ENCODE measurements around the gene RXFP4.

Gene RXFP4

DNA sequence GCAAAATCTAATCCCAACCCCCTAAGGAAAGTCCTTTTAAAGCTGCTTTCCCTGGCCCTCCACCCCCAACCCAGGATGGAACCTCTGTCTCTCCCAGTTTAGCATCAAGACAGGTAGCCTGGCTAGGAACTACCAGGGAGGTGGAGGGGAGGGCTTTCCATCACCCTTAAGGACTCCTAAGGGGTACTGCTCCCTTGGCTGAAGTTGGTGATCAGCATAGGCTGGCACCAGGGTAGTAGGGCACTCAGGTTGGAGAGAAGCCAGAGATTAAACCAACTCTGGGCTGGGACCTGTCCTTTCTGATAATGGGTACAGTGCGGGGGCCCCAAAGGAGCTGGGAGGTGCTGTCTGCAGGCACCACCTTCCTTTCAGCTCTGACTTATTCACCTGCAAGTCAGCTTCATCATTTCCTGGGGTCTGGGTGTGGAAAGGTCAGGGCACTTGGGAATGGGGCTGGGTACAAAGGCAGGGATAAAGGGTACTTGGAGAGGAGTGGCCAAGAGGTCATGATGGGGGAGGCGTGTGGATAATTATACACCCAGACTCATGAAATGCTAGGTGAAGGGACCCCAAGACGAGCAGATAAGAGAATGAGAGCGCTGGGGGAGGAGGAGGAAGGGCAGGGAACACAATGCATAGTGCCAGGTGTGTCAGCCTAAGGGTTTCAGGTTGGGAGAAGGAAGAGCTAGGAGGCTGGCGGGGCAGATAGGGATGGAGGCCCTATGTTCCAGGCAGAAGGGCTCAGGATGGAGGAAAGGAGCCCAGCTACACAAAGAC is 35.7 kb downstream of the RXFP4 start:
- Histone ChIP-seq H3K4me1 (ENCODE audit: control insufficient read depth, insufficient read depth, low read length, poor library complexity, severe bottlenecking) (peaks cover 69% of the 10 kb centered on the region), H3K27me3 (replicated peaks; ENCODE audit: control insufficient read depth, insufficient read depth, low read length, poor library complexity, severe bottlenecking) (no peaks in the 10 kb centered on the region), H3K9me3 (ENCODE audit: control insufficient read depth, low read length) (no peaks in the 10 kb centered on the region), H3K27ac (ENCODE audit: insufficient read depth, low read length, poor library complexity, severe bottlenecking) (peak overlapping the region; percentile 84), H3K36me3 (ENCODE audit: control insufficient read depth, insufficient read depth, low read length) (peaks cover 5% of the 10 kb centered on the region), H3K4me3 (ENCODE audit: insufficient read depth, low read depth, low read length, poor library complexity, severe bottlenecking) (peak overlapping the region; percentile 84)
- DNase-seq = no peak

DNA sequence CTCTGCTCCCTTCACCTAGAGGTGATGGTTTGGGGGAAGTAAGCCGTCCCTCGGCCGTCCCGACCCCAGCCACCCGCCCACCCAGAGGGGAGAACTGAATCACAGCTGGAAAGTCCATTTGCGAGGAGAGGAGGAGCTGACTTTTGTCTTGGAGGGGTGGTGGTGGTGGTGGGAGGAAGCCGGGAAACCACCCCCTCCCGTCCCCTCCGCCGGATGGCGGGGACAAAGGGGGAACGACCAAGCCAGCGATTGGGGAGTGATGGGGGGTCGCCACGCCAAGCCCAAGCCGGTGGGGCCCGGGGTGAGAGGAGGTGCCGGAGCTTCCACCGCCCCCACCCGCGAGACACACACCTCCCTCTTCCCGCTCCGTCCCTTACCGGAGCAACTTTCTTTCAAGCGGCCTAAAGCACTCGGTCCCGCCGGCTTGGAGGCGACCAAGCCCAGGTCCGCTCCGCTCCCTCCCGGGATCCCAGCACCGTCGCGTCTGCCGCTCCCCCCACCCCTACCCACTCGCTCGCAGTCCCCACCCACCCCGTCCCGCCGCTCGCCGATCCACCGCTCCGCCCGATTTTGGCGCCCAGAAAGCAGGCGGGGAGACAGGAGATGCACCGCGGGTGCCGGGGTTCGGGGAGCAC is 36.4 kb downstream of the RXFP4 start:
- H3K27ac ChIP-seq (ENCODE audit: insufficient read depth, low read length, poor library complexity, severe bottlenecking) = peak overlapping the region; percentile 84
- peaks cover 63% of the 10 kb centered on the region for H3K4me1 ChIP-seq (ENCODE audit: control insufficient read depth, insufficient read depth, low read length, poor library complexity, severe bottlenecking)
- no peaks in the 10 kb centered on the region for H3K9me3 ChIP-seq (ENCODE audit: control insufficient read depth, low read length)
- peak in 2 of 3 donors; percentile 42 to 43 for DNase-seq
- H3K36me3 ChIP-seq (ENCODE audit: control insufficient read depth, insufficient read depth, low read length) = peaks cover 5% of the 10 kb centered on the region
- H3K27me3 ChIP-seq (replicated peaks; ENCODE audit: control insufficient read depth, insufficient read depth, low read length, poor library complexity, severe bottlenecking) = no peaks in the 10 kb centered on the region
- H3K4me3 ChIP-seq (ENCODE audit: insufficient read depth, low read depth, low read length, poor library complexity, severe bottlenecking) = peak overlapping the region; percentile 84

DNA sequence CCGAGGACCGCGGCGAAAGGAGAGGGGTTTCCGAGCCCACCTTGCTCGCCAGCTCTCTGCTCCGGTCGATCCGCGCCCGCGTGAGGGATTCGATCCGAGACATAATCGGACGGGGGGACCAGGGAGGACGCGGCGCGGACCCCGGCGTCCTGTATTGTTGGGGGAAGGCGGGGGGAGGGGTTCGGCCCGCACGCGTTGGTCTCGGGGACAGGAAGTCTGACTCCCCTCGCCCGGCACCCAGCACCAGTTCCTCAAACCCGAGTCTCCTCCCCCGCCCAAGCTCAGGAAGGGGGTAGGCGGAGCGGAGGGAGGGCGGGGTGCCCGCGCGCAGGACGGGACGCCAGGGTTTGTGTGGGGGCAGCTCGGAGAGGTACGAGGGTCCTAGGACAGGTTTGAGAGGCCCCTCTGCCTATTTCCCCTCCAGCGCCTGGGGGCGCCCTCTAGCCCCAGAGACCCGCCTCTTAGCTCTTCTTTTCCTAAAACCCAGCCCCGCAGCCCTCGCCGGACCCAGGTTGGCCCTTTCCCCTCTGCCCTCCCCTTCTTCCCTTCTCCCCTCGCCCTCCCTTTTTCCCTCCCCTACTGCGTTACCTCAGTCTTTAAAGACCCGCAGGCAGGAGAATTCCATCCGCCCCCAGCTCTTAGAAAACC is 37.0 kb downstream of the RXFP4 start, which contains the start of gene ARHGEF2:
TSS of gene ARHGEF2 (minus strand) at position 223 of the 648 bp plus-strand sequence. CDS start at position 103, 120 bp downstream.
- H3K4me1 ChIP-seq (ENCODE audit: control insufficient read depth, insufficient read depth, low read length, poor library complexity, severe bottlenecking) = peaks cover 58% of the 10 kb centered on the region
- peak within 1 kb of the TSS; percentile 84 for H3K27ac ChIP-seq (ENCODE audit: insufficient read depth, low read length, poor library complexity, severe bottlenecking)
- H3K36me3 ChIP-seq (ENCODE audit: control insufficient read depth, insufficient read depth, low read length) = peaks cover 5% of the 10 kb centered on the region
- peak; percentile 56 to 63 (median 63) for DNase-seq
- H3K27me3 ChIP-seq (replicated peaks; ENCODE audit: control insufficient read depth, insufficient read depth, low read length, poor library complexity, severe bottlenecking) = no peaks in the 10 kb centered on the region
- no peaks in the 10 kb centered on the region for H3K9me3 ChIP-seq (ENCODE audit: control insufficient read depth, low read length)
- H3K4me3 ChIP-seq (ENCODE audit: insufficient read depth, low read depth, low read length, poor library complexity, severe bottlenecking) = peak within 1 kb of the TSS; percentile 84

DNA sequence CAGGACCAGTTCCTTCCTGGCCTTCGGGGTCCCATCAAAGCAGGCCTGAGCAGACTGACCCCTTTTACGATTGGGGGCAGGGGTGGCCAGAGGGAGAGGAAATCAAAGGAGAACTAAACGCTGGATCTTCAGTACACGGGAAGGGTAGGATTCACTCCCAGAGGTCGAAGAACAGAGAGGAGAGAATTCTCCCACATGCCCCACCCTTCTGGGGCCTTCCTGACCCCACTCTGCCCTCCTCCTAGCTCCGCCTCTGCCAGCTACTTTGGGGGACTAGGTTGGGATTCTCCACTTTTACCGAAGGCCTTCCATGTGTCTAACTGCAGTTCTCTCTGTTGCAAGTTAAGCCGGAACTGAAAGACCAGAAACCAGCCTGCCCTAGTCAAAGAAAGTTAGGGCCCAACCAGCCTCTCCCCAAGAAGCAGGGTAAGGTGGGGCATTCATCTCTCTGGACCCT is 37.6 kb downstream of the RXFP4 start:
- Histone ChIP-seq H3K27me3 (replicated peaks; ENCODE audit: control insufficient read depth, insufficient read depth, low read length, poor library complexity, severe bottlenecking) (no peaks in the 10 kb centered on the region), H3K9me3 (ENCODE audit: control insufficient read depth, low read length) (no peaks in the 10 kb centered on the region), H3K4me1 (ENCODE audit: control insufficient read depth, insufficient read depth, low read length, poor library complexity, severe bottlenecking) (peaks cover 55% of the 10 kb centered on the region), H3K4me3 (ENCODE audit: insufficient read depth, low read depth, low read length, poor library complexity, severe bottlenecking) (peak overlapping the region; percentile 84), H3K27ac (ENCODE audit: insufficient read depth, low read length, poor library complexity, severe bottlenecking) (peak overlapping the region; percentile 84), H3K36me3 (ENCODE audit: control insufficient read depth, insufficient read depth, low read length) (peaks cover 5% of the 10 kb centered on the region)
- no peak for DNase-seq

DNA sequence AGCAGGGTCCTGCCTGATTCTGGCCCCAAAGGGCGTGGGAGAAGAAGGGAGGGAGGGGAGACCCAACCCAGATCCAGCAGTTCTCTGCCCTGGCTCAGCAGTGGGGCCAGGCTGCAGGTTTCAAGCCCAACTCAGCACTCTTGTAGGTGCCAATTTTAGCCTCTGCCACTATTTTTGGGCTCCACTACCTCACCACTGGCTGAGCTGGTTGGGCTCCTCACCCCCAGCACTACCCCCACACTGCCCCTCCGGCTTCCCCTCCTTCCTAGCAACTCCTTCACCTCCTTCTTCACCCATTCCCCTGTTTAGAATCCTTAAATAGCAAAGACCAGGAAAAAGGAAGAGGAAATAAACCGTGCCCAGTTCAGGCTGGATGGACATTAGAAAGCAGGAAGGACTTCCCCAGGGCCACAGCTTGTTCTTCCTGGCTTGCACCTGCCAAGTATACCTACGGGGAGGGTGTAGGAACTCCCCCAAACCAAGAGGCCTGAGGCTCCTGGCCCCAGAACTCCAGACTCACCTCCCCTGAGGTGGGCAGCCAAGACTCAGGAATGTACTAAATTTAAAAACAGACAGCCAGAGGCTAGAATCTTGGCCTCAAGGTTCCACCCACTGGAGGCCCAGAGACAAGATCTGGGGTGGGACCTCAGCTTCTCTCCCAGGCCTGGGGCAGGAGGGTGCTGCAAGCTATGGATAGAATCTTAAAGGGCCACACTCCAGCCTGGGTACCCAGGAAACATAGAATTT is 38.3 kb downstream of the RXFP4 start:
- Histone ChIP-seq H3K9me3 (ENCODE audit: control insufficient read depth, low read length) (no peaks in the 10 kb centered on the region), H3K36me3 (ENCODE audit: control insufficient read depth, insufficient read depth, low read length) (no peaks in the 10 kb centered on the region), H3K27me3 (replicated peaks; ENCODE audit: control insufficient read depth, insufficient read depth, low read length, poor library complexity, severe bottlenecking) (no peaks in the 10 kb centered on the region), H3K4me3 (ENCODE audit: insufficient read depth, low read depth, low read length, poor library complexity, severe bottlenecking) (peak overlapping the region; percentile 84), H3K27ac (ENCODE audit: insufficient read depth, low read length, poor library complexity, severe bottlenecking) (peak overlapping the region; percentile 84), H3K4me1 (ENCODE audit: control insufficient read depth, insufficient read depth, low read length, poor library complexity, severe bottlenecking) (peaks cover 49% of the 10 kb centered on the region)
- DNase-seq = no peak

DNA sequence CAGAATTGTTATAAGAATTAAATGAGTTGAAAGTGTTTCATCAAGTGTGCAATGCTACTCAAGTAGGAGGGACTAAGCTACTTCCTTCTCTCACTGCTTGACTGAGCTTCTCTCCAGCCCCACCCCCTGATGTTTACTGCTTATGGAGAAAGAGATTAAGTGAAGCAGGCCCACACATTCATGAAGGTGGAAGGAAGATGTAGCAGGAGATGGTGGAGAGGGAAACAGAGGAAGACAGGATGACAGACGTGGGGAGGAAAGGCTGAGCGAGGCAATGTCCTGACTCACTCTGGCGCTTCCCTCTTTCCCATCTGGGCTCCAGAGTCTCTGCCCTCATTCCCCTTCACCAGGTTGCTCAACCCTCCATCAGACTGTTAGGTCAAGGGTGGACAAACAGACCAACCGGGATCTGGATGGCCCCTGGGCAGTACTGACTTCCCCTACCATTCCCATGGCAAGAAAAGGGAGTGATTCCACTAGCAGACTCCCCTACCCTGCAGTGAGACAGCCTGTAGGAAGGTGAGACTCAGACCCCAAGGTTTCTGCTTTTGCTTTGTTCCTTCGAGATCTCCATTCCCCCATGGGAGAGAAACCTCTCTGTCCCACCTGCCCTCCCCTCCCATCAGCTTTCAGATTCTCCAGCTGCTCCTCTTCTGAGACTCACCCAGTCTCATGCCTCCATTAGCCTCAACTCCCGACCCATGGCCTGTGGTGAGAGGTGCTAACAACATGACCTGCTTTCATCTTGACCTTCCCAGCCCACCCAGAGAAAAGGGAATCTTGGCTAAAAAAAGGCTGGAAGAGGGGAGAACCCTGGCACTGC is 40.0 kb downstream of the RXFP4 start:
- Histone ChIP-seq H3K4me3 (ENCODE audit: insufficient read depth, low read depth, low read length, poor library complexity, severe bottlenecking) (no peak overlapping the region), H3K4me1 (ENCODE audit: control insufficient read depth, insufficient read depth, low read length, poor library complexity, severe bottlenecking) (peaks cover 36% of the 10 kb centered on the region), H3K36me3 (ENCODE audit: control insufficient read depth, insufficient read depth, low read length) (no peaks in the 10 kb centered on the region), H3K9me3 (ENCODE audit: control insufficient read depth, low read length) (no peaks in the 10 kb centered on the region), H3K27me3 (replicated peaks; ENCODE audit: control insufficient read depth, insufficient read depth, low read length, poor library complexity, severe bottlenecking) (no peaks in the 10 kb centered on the region), H3K27ac (ENCODE audit: insufficient read depth, low read length, poor library complexity, severe bottlenecking) (peak overlapping the region; percentile 44)
- no peak for DNase-seq

DNA sequence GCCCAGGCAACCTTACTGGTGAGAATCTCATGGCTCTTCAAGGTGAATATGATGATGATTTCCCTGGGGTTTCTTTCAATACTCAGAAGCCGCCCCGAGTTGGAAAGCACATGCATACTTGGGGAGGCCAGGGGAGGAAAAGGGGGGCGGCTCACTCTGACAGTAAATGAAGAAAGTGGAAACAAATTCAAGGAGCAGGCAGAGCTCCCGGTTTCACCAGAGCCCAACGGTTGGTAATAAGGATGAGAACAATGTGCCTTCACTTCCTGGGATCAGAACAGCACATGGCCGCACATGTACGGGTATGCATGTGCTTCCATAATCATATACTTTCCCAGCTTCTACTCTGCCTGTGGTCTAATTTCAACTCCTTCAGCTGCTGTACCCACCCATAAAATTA is 40.7 kb downstream of the RXFP4 start:
- peaks cover 36% of the 10 kb centered on the region for H3K4me1 ChIP-seq (ENCODE audit: control insufficient read depth, insufficient read depth, low read length, poor library complexity, severe bottlenecking)
- H3K4me3 ChIP-seq (ENCODE audit: insufficient read depth, low read depth, low read length, poor library complexity, severe bottlenecking) = no peak overlapping the region
- peak overlapping the region; percentile 44 for H3K27ac ChIP-seq (ENCODE audit: insufficient read depth, low read length, poor library complexity, severe bottlenecking)
- no peak for DNase-seq
- H3K9me3 ChIP-seq (ENCODE audit: control insufficient read depth, low read length) = no peaks in the 10 kb centered on the region
- no peaks in the 10 kb centered on the region for H3K27me3 ChIP-seq (replicated peaks; ENCODE audit: control insufficient read depth, insufficient read depth, low read length, poor library complexity, severe bottlenecking)
- H3K36me3 ChIP-seq (ENCODE audit: control insufficient read depth, insufficient read depth, low read length) = no peaks in the 10 kb centered on the region

DNA sequence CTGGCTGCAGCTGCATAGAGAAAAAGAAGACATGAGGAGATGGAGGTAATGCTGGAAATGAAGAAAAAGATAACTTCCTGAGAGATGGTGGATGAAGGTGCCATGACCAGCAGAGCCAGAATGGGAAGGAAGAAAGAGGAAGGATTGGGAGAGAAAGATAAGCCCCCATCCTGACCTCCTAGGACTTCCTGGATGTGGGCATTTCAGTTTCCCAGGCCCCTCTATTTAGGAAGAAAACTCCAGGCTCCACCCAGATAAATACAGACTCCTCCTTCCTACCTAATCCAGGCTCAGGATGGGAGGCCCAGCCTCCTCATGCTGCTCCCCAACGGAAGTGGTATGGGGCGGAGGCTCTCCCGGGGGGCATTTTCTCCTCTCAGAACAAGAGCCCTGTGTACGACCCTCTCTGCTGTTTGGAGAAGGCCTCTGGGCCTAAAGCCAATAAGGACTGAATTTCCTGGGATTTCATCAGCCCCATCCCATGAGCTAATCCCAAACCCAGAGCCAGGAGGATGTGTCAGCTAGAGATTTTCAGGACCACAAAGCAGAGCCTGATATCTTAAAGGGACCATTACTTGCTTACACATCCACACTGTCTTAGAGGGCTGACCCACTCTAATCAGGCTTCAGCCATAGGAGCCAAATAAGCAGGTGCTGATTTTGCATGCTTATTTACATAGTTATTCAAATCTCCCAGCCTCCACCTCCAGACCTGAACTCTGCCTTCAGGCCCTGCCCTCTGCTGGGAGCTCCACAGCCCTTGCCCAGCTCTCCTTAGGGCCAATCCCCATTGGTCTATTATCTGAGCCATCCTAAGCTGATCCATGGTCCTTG is 42.0 kb downstream of the RXFP4 start:
- no peak overlapping the region for H3K4me3 ChIP-seq (ENCODE audit: insufficient read depth, low read depth, low read length, poor library complexity, severe bottlenecking)

More for the DNA sequence above, 42.0 kb downstream of the RXFP4 start:
- no peak for DNase-seq
- Histone ChIP-seq H3K27me3 (replicated peaks; ENCODE audit: control insufficient read depth, insufficient read depth, low read length, poor library complexity, severe bottlenecking) (no peaks in the 10 kb centered on the region), H3K9me3 (ENCODE audit: control insufficient read depth, low read length) (no peaks in the 10 kb centered on the region), H3K27ac (ENCODE audit: insufficient read depth, low read length, poor library complexity, severe bottlenecking) (no peak overlapping the region), H3K4me1 (ENCODE audit: control insufficient read depth, insufficient read depth, low read length, poor library complexity, severe bottlenecking) (peaks cover 36% of the 10 kb centered on the region), H3K36me3 (ENCODE audit: control insufficient read depth, insufficient read depth, low read length) (no peaks in the 10 kb centered on the region)
